ENCODE measurements around the gene VPS39.

DNA sequence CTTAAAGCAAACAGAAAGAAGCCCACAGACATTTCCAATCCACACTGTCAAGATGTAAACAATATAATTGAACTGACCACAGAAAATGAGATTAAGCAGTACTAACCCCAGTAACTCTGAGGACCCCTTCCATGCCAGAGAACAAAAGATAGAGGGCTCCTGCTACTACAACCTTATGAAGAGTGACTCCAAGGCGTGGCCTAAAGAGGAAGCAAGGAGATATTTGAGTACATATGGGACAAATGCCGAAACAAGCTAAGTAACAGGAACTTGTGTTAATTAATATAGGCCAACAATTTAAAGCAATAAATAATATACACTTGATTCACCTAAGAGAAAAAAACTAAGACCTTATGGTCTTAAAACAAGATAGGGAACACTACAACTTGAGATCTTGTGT is 25.0 kb upstream of the VPS39 start:
- TF ChIP-seq, protein P1, sequence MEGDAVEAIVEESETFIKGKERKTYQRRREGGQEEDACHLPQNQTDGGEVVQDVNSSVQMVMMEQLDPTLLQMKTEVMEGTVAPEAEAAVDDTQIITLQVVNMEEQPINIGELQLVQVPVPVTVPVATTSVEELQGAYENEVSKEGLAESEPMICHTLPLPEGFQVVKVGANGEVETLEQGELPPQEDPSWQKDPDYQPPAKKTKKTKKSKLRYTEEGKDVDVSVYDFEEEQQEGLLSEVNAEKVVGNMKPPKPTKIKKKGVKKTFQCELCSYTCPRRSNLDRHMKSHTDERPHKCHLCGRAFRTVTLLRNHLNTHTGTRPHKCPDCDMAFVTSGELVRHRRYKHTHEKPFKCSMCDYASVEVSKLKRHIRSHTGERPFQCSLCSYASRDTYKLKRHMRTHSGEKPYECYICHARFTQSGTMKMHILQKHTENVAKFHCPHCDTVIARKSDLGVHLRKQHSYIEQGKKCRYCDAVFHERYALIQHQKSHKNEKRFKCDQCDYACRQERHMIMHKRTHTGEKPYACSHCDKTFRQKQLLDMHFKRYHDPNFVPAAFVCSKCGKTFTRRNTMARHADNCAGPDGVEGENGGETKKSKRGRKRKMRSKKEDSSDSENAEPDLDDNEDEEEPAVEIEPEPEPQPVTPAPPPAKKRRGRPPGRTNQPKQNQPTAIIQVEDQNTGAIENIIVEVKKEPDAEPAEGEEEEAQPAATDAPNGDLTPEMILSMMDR (IDR thresholded peaks at IDR 0.05; ENCODE audit: low read length), result no peak
- TF ChIP-seq EZH2 (optimal IDR thresholded peaks at IDR 0.05; ENCODE audit: low read depth, low read length), result no peak

All from MM.1S (cell line).